Epithelial cell of proximal tubule (primary cell): Measurements from ENCODE around the gene HK2. TPM values are rescaled to one million over a fixed set of nuclear protein-coding genes. Genes with fewer than 3 reads are reported as not detected.

ENCODE experiments used
- DNase-seq: peaks from one replicate; pipeline ENCODE4 v3.0.0-alpha.2; 2011; ENCODE audit warnings: low read depth
- H3K4me3 ChIP-seq: 2 replicates; pipeline ENCODE4 v1.5.1; 2011; ENCODE audit warnings: low read depth, mild to moderate bottlenecking, low read length
- CTCF ChIP-seq: conservative IDR thresholded peaks from 2 replicates; pipeline ENCODE4 v1.5.1; 2012; ENCODE audit warnings: low read depth, mild to moderate bottlenecking, low read length
- total RNA-seq: library from RNA; depleted of rRNA; stranded (reverse); fragments of >200 nt; gene quantifications from 2 replicates; pipeline ENCODE4 v1.2.3, GENCODE V29; 2015

Gene HK2
- total RNA-seq, 1 donor from 2014 or later, result 17.6 TPM

- TF ChIP-seq CTCF, result no peak
- DNase-seq, result no peak
- H3K4me3 ChIP-seq, result no peak overlapping the region
Measured at GRCh38 chr2:74878551-74878950, 44.6 kb downstream of the HK2 start.

- no peak for DNase-seq
- TF ChIP-seq CTCF, result no peak
- H3K4me3 ChIP-seq, result no peak overlapping the region
Measured at GRCh38 chr2:74880054-74880728, 46.3 kb downstream of the HK2 start.

- DNase-seq, result no peak
- no peak for TF ChIP-seq CTCF
- H3K4me3 ChIP-seq, result no peak overlapping the region
Measured at GRCh38 chr2:74881176-74881575, 47.2 kb downstream of the HK2 start.

GRCh38 chr2:74881626-74882298 is 47.8 kb downstream of the HK2 start:
- H3K4me3 ChIP-seq, result no peak overlapping the region
- no peak for DNase-seq
- no peak for TF ChIP-seq CTCF

GRCh38 chr2:74882299-74882687 is 48.4 kb downstream of the HK2 start:
- no peak for DNase-seq
- H3K4me3 ChIP-seq, result no peak overlapping the region
- TF ChIP-seq CTCF, result no peak

GRCh38 chr2:74883011-74883410 is 49.1 kb downstream of the HK2 start:
- no peak overlapping the region for H3K4me3 ChIP-seq
- no peak for TF ChIP-seq CTCF
- DNase-seq, result no peak
